HEK293 (cell line): ENCODE results near the gene PRKAG2.

Experiments used
- HOXA7 ChIP-seq: sonication (generic); formaldehyde crosslinking; IDR thresholded peaks from 2 replicates; pipeline ENCODE4 v1.8.1; 2022; ENCODE audit warnings: missing genetic modification reagents, borderline replicate concordance
- KLF16 ChIP-seq: fragments of 450-650 bp; formaldehyde crosslinking; IDR thresholded peaks from 2 replicates; pipeline ENCODE4 v1.5.1; 2017; ENCODE audit warnings: missing biosample characterization, missing genetic modification characterization
- SP3 ChIP-seq: fragments of 450-650 bp; formaldehyde crosslinking; IDR thresholded peaks from 2 replicates; pipeline ENCODE4 v1.5.1; 2016; ENCODE audit warnings: missing biosample characterization, missing genetic modification characterization
- ZFP41 ChIP-seq: fragments of 450-650 bp; formaldehyde crosslinking; IDR thresholded peaks from 2 replicates; pipeline ENCODE4 v1.5.1; 2016; ENCODE audit warnings: missing biosample characterization, missing genetic modification characterization, borderline replicate concordance
- ZNF157 ChIP-seq: fragments of 450-650 bp; formaldehyde crosslinking; IDR thresholded peaks from 2 replicates; pipeline ENCODE4 v1.5.1; 2016; ENCODE audit warnings: missing biosample characterization, missing genetic modification characterization
- ZNF211 ChIP-seq: fragments of 450-650 bp; formaldehyde crosslinking; IDR thresholded peaks from 2 replicates; pipeline ENCODE4 v1.5.1; 2016; ENCODE audit warnings: low read depth, missing biosample characterization, missing genetic modification characterization
- ZNF350 ChIP-seq: fragments of 450-650 bp; formaldehyde crosslinking; IDR thresholded peaks from 2 replicates; pipeline ENCODE4 v1.5.0; 2017; ENCODE audit warnings: missing biosample characterization, mild to moderate bottlenecking, missing genetic modification characterization
- ZNF529 ChIP-seq: fragments of 450-650 bp; formaldehyde crosslinking; IDR thresholded peaks from 2 replicates; pipeline ENCODE4 v1.5.1; 2017; ENCODE audit warnings: missing genetic modification characterization, missing biosample characterization; ENCODE audit not compliant: insufficient replicate concordance
- ZNF561 ChIP-seq: fragments of 450-650 bp; IDR thresholded peaks from 2 replicates; pipeline ENCODE4 v1.5.1; 2018; ENCODE audit warnings: missing biosample characterization, missing genetic modification characterization, borderline replicate concordance
- ZNF785 ChIP-seq: fragments of 450-650 bp; formaldehyde crosslinking; IDR thresholded peaks from 2 replicates; pipeline ENCODE4 v1.5.1; 2016; ENCODE audit warnings: missing biosample characterization, missing genetic modification characterization
- TF ChIP-seq, protein P1 (sequence below): fragments of 450-650 bp; formaldehyde crosslinking; IDR thresholded peaks from 2 replicates; pipeline ENCODE4 v1.5.1; 2016; ENCODE audit warnings: missing biosample characterization, missing genetic modification characterization, low read depth
- TF ChIP-seq, protein P2 (sequence below): fragments of 450-650 bp; formaldehyde crosslinking; IDR thresholded peaks from 2 replicates; pipeline ENCODE4 v1.5.1; 2016; ENCODE audit warnings: missing biosample characterization, missing genetic modification characterization
- TF ChIP-seq, protein P3 (sequence below): fragments of 450-650 bp; formaldehyde crosslinking; IDR thresholded peaks from 2 replicates; pipeline ENCODE4 v1.5.1; 2017; ENCODE audit warnings: missing biosample characterization, mild to moderate bottlenecking, missing genetic modification characterization, moderate library complexity

DNA sequence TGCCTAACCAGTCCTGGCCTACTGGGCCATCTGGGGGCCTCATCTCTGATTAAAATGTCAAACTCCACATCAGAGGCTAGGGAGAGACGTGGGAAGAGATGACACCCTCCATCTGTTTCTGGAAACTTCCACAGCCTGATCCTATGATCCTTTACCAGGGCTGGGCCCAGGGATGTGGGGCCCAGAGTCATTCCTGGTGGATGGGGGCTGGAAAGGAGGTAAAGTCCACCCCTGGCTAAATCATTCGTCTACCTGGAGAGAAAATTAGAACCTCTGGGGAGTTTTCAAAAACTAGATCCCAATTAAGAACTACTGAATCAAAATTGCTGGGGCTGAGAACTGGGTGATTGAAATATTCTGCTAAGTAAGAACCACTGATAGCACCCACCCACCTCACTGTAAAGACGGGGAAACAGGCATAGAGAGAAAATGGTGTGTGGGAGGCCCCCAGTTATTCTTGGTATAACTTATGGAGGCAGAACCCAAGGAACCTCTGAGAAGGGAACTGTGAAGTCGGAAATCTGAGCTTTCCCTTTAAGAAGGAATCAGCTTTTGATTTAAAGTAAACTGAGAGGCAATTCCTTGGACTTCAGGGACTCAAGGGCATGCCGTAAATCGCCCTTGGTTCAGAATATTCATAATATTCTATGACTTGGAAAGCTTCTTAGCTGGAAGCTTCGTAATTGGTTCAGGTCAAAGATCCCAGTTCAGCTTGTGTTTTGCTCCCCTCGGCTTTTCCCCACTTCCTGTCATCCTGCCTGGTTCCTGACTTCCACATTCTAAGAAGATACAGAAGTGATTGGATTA lies 53.1 kb downstream of the PRKAG2 start:
- TF ChIP-seq ZNF529: no peak
- TF ChIP-seq ZFP41 (tag by site-specific recombination): no peak
- TF ChIP-seq SP3 (tag by site-specific recombination): no peak
- TF ChIP-seq, protein P1, sequence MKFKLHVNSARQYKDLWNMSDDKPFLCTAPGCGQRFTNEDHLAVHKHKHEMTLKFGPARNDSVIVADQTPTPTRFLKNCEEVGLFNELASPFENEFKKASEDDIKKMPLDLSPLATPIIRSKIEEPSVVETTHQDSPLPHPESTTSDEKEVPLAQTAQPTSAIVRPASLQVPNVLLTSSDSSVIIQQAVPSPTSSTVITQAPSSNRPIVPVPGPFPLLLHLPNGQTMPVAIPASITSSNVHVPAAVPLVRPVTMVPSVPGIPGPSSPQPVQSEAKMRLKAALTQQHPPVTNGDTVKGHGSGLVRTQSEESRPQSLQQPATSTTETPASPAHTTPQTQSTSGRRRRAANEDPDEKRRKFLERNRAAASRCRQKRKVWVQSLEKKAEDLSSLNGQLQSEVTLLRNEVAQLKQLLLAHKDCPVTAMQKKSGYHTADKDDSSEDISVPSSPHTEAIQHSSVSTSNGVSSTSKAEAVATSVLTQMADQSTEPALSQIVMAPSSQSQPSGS (tag by site-specific recombination): no peak
- TF ChIP-seq, protein P2, sequence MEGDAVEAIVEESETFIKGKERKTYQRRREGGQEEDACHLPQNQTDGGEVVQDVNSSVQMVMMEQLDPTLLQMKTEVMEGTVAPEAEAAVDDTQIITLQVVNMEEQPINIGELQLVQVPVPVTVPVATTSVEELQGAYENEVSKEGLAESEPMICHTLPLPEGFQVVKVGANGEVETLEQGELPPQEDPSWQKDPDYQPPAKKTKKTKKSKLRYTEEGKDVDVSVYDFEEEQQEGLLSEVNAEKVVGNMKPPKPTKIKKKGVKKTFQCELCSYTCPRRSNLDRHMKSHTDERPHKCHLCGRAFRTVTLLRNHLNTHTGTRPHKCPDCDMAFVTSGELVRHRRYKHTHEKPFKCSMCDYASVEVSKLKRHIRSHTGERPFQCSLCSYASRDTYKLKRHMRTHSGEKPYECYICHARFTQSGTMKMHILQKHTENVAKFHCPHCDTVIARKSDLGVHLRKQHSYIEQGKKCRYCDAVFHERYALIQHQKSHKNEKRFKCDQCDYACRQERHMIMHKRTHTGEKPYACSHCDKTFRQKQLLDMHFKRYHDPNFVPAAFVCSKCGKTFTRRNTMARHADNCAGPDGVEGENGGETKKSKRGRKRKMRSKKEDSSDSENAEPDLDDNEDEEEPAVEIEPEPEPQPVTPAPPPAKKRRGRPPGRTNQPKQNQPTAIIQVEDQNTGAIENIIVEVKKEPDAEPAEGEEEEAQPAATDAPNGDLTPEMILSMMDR: no peak
- TF ChIP-seq ZNF561 (tag by site-specific recombination): no peak
- no peak for TF ChIP-seq KLF16 (tag by site-specific recombination)
- no peak for TF ChIP-seq ZNF785 (tag by site-specific recombination)
- no peak for TF ChIP-seq HOXA7 (CRISPR knock-in tag)
- TF ChIP-seq, protein P3, sequence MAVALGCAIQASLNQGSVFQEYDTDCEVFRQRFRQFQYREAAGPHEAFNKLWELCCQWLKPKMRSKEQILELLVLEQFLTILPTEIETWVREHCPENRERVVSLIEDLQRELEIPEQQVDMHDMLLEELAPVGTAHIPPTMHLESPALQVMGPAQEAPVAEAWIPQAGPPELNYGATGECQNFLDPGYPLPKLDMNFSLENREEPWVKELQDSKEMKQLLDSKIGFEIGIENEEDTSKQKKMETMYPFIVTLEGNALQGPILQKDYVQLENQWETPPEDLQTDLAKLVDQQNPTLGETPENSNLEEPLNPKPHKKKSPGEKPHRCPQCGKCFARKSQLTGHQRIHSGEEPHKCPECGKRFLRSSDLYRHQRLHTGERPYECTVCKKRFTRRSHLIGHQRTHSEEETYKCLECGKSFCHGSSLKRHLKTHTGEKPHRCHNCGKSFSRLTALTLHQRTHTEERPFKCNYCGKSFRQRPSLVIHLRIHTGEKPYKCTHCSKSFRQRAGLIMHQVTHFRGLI (tag by site-specific recombination): no peak
- no peak for TF ChIP-seq ZNF211 (tag by site-specific recombination)
- TF ChIP-seq ZNF350 (tag by site-specific recombination): no peak
- TF ChIP-seq ZNF157: no peak
